GM19035 (cell line): ENCODE data around the gene PEX7.
"Not testable (repeated sequence)": the region's sequence is repeated elsewhere in the genome, so short reads cannot be mapped to it uniquely, and the experiment has no call there.

Experiments
- ATAC-seq: cut with Tn5 transposase; IDR thresholded peaks from one replicate; pipeline ENCODE4 v1.9.1; 2021; ENCODE audit not compliant: unreplicated experiment

The PEX7 gene

GRCh38 chr6:136822376-136823127, at the start of gene PEX7:
Gene PEX7 (plus strand): TSS chr6:136822592. CDS start chr6:136822666, 74 bp downstream.
- peak; percentile 96 for ATAC-seq

- ATAC-seq: peak; percentile 83
These were observed 49.5 kb upstream of the PEX7 start for GRCh38 chr6:136772685-136773472.

GRCh38 chr6:136773473-136773796, 49.0 kb upstream of the PEX7 start:
- ATAC-seq: no peak

- ATAC-seq: no peak
These were observed 48.0 kb upstream of the PEX7 start for GRCh38 chr6:136774228-136775041.

- no peak for ATAC-seq
These were observed 47.3 kb upstream of the PEX7 start for GRCh38 chr6:136775081-136775480.

GRCh38 chr6:136775548-136775947, 46.8 kb upstream of the PEX7 start:
- ATAC-seq: no peak

GRCh38 chr6:136777651-136778050, 44.7 kb upstream of the PEX7 start:
- no peak for ATAC-seq

GRCh38 chr6:136779682-136780081, 42.7 kb upstream of the PEX7 start:
- no peak for ATAC-seq

GRCh38 chr6:136780972-136781371, 41.4 kb upstream of the PEX7 start:
- ATAC-seq: no peak

- ATAC-seq: no peak
These were observed 40.2 kb upstream of the PEX7 start for GRCh38 chr6:136782021-136782770.

- no peak for ATAC-seq
These were observed 39.4 kb upstream of the PEX7 start for GRCh38 chr6:136783021-136783420.

- peak; percentile 53 for ATAC-seq
These were observed 38.7 kb upstream of the PEX7 start for GRCh38 chr6:136783495-136784270.

- ATAC-seq: no peak
These were observed 38.1 kb upstream of the PEX7 start for GRCh38 chr6:136784271-136784664.

GRCh38 chr6:136784910-136785746, 37.3 kb upstream of the PEX7 start:
- ATAC-seq: no peak

- ATAC-seq: no peak
These were observed 35.7 kb upstream of the PEX7 start for GRCh38 chr6:136786658-136787057.

GRCh38 chr6:136787726-136788068, 34.7 kb upstream of the PEX7 start:
- ATAC-seq: no peak

GRCh38 chr6:136788069-136788902, 34.1 kb upstream of the PEX7 start:
- ATAC-seq: no peak

- not testable (repeated sequence) for ATAC-seq
These were observed 33.0 kb upstream of the PEX7 start for GRCh38 chr6:136789440-136789839.
